Stimulated activated CD8-positive, alpha-beta memory T cell treated with anti-CD3 and anti-CD28 coated beads, Interleukin-15, amount 100 ng/mL, for 24 hours (primary cell): ENCODE data around the gene CHST11.
A peak's percentile ranks its signal among the peaks of the same experiment; 100 is the strongest.
"Not testable (repeated sequence)": the region's sequence is repeated elsewhere in the genome, so short reads cannot be mapped to it uniquely, and the experiment has no call there.

Source experiments
- DNase-seq: peaks from one replicate; pipeline ENCODE4 v3.0.0-alpha.2; 2020; ENCODE audit warnings: low read depth

The CHST11 gene

GRCh38 chr12:104565606-104566243 is 109.0 kb downstream of the CHST11 start:
- no peak for DNase-seq

GRCh38 chr12:104566244-104566993 is 109.7 kb downstream of the CHST11 start:
- DNase-seq: no peak

GRCh38 chr12:104567832-104568486 is 111.2 kb downstream of the CHST11 start:
- DNase-seq: no peak

GRCh38 chr12:104568487-104568868 is 111.7 kb downstream of the CHST11 start:
- no peak for DNase-seq

- DNase-seq: no peak
Measured at GRCh38 chr12:104568935-104569334, 112.2 kb downstream of the CHST11 start.

- peak; percentile 10 for DNase-seq
Measured at GRCh38 chr12:104569346-104570173, 112.8 kb downstream of the CHST11 start.

- DNase-seq: no peak
Measured at GRCh38 chr12:104570174-104570907, 113.6 kb downstream of the CHST11 start.

GRCh38 chr12:104571328-104571727 is 114.6 kb downstream of the CHST11 start:
- DNase-seq: no peak

- DNase-seq: not testable (repeated sequence)
Measured at GRCh38 chr12:104574353-104574752, 117.6 kb downstream of the CHST11 start.

GRCh38 chr12:104574758-104575157 is 118.0 kb downstream of the CHST11 start:
- not testable (repeated sequence) for DNase-seq

- DNase-seq: no peak
Measured at GRCh38 chr12:104575442-104576186, 118.9 kb downstream of the CHST11 start.

- DNase-seq: no peak
Measured at GRCh38 chr12:104576187-104576778, 119.5 kb downstream of the CHST11 start.

- no peak for DNase-seq
Measured at GRCh38 chr12:104576980-104577580, 120.3 kb downstream of the CHST11 start.

GRCh38 chr12:104577581-104577981 is 120.8 kb downstream of the CHST11 start:
- no peak for DNase-seq

- no peak for DNase-seq
Measured at GRCh38 chr12:104578453-104578852, 121.7 kb downstream of the CHST11 start.

GRCh38 chr12:104579718-104580495 is 123.2 kb downstream of the CHST11 start:
- no peak for DNase-seq

- no peak for DNase-seq
Measured at GRCh38 chr12:104581005-104581570, 124.3 kb downstream of the CHST11 start.

- DNase-seq: no peak
Measured at GRCh38 chr12:104582739-104583138, 126.0 kb downstream of the CHST11 start.

GRCh38 chr12:104583301-104583700 is 126.6 kb downstream of the CHST11 start:
- no peak for DNase-seq
